HepG2 (cell line): ENCODE results near the gene NRL. TPM values are rescaled to one million over a fixed set of nuclear protein-coding genes. Genes with fewer than 3 reads are reported as not detected.
A peak's percentile ranks its signal among the peaks of the same experiment; 100 is the strongest.

Experiments used
- AHR ChIP-seq: IDR thresholded peaks from 2 replicates; pipeline ENCODE4 v1.6.1; 2018; ENCODE audit warnings: missing genetic modification reagents, missing compliant biosample characterization
- CHD2 ChIP-seq: IDR thresholded peaks from 2 replicates; pipeline ENCODE4 v1.6.1; 2011; ENCODE audit warnings: low read depth, low read length, improper control_type of control experiment
- HOXA3 ChIP-seq: sonication (generic); formaldehyde crosslinking; IDR thresholded peaks from 2 replicates; pipeline ENCODE4 v1.5.0; 2020; ENCODE audit warnings: missing genetic modification reagents
- MTA3 ChIP-seq: sonication (generic); formaldehyde crosslinking; IDR thresholded peaks from 2 replicates; pipeline ENCODE4 v1.4.0; 2020; ENCODE audit warnings: missing genetic modification reagents
- PHF5A ChIP-seq: IDR thresholded peaks from one replicate; pipeline ENCODE4 v1.6.1; 2018; ENCODE audit warnings: low read depth, missing genetic modification reagents; ENCODE audit not compliant: unreplicated experiment
- RCOR2 ChIP-seq: IDR thresholded peaks from 2 replicates; pipeline ENCODE4 v1.6.1; 2016; ENCODE audit warnings: missing biosample characterization, missing genetic modification reagents
- STAT5B ChIP-seq: sonication (generic); formaldehyde crosslinking; IDR thresholded peaks from 2 replicates; pipeline ENCODE4 v1.4.0; 2020; ENCODE audit warnings: missing genetic modification reagents
- XRCC5 ChIP-seq: fragments of 200-400 bp; formaldehyde crosslinking; optimal IDR thresholded peaks from 2 replicates; pipeline ENCODE3; 2017; ENCODE audit warnings: mild to moderate bottlenecking, low read length
- ZBTB7A ChIP-seq: sonication (generic); formaldehyde crosslinking; IDR thresholded peaks from 2 replicates; pipeline ENCODE4 v1.8.0; 2022; ENCODE audit warnings: mild to moderate bottlenecking, missing genetic modification reagents
- ZNF274 ChIP-seq: sonication (generic); formaldehyde crosslinking; IDR thresholded peaks from 2 replicates; pipeline ENCODE4 v1.5.1; 2020; ENCODE audit warnings: mild to moderate bottlenecking, missing genetic modification reagents
- ZNF292 ChIP-seq: sonication (generic); formaldehyde crosslinking; IDR thresholded peaks from 2 replicates; pipeline ENCODE4 v1.8.1; 2022; ENCODE audit warnings: mild to moderate bottlenecking, low read depth, missing genetic modification reagents, borderline replicate concordance
- ZNF768 ChIP-seq: sonication (generic); formaldehyde crosslinking; IDR thresholded peaks from 2 replicates; pipeline ENCODE4 v1.4.0; 2020; ENCODE audit warnings: missing genetic modification reagents
- polyA plus RNA-seq, 8 experiments: library from polyadenylated mRNA; depleted of rRNA in 3 of 8; stranded (reverse) in 7 of 8; unstranded in 1 of 8; fragments of >200 nt; fragmentation: Illumina TruSeq in 4 of 8; extraction: Trizol in 4 of 8; gene quantifications; 2 replicates each; pipeline versions ENCODE4 v1.2.1 to v1.2.3, GENCODE V29; 2011 to 2016; ENCODE audit warnings: low read depth in 4 of 8, missing spikeins in 1 of 8, mixed read lengths in 1 of 8; ENCODE audit not compliant: insufficient read depth in 1 of 8
- total RNA-seq, 5 experiments: library from RNA; depleted of rRNA; stranded (reverse); fragments of >200 nt; fragmentation: Illumina TruSeq; extraction: Trizol; gene quantifications; 2 replicates each; pipeline ENCODE4 v1.2.3, GENCODE V29; 2016; ENCODE audit warnings: low read depth in 1 of 5
- TF ChIP-seq, protein P1 (sequence below): sonication (generic); formaldehyde crosslinking; IDR thresholded peaks from 2 replicates; pipeline ENCODE4 v1.5.0; 2020; ENCODE audit warnings: missing genetic modification reagents, mild to moderate bottlenecking, borderline replicate concordance
- TF ChIP-seq, protein P2 (sequence below): sonication (generic); formaldehyde crosslinking; IDR thresholded peaks from 2 replicates; pipeline ENCODE4 v1.4.0; 2020; ENCODE audit warnings: missing genetic modification reagents
- TF ChIP-seq, protein P3 (sequence below): fragments of 450-650 bp; IDR thresholded peaks from 2 replicates; pipeline ENCODE4 v1.6.1; 2016
- TF ChIP-seq, protein P4 (sequence below): sonication (generic); formaldehyde crosslinking; IDR thresholded peaks from 2 replicates; pipeline ENCODE4 v1.4.0; 2020; ENCODE audit warnings: mild to moderate bottlenecking, missing genetic modification reagents
- TF ChIP-seq, protein P5 (sequence below): sonication (generic); IDR thresholded peaks from 2 replicates; pipeline ENCODE4 v1.6.1; 2016; ENCODE audit warnings: low read depth, borderline replicate concordance

Gene NRL
- total and polyA plus RNA-seq, 2 of the 13 experiments (the other 11 are each of a cell fraction or from before 2014, with no cell fraction given), result 2.5 to 4.7 TPM

DNA sequence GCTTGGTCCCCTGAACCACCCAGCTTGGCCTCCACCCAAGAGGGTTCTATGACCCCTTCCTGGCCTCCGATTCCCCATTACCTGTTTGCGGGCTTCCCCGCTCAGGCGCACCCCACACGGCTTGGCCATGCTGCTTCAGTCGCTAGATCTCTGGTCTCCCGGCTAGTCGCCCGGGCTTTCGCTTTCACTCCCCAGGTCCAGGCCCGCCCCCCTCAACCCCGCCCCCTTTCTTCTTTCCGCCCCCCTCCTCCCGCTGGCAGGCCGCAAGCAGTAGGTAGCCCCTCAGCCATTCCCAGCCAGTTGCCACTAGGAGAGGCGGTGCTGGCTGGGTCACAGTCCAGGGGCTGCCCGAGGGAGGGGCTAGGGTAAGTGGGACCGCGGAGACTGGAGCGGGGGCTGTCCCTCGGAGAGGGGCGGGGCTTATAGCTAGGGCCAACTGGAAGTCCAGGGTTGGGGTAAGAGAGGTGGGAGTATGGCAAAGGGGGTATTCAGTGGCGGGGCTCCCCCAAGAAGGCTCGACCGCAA, 31.8 kb upstream of the NRL start, which contains the start of gene PSME2 (continued):
- TF ChIP-seq, protein P1, sequence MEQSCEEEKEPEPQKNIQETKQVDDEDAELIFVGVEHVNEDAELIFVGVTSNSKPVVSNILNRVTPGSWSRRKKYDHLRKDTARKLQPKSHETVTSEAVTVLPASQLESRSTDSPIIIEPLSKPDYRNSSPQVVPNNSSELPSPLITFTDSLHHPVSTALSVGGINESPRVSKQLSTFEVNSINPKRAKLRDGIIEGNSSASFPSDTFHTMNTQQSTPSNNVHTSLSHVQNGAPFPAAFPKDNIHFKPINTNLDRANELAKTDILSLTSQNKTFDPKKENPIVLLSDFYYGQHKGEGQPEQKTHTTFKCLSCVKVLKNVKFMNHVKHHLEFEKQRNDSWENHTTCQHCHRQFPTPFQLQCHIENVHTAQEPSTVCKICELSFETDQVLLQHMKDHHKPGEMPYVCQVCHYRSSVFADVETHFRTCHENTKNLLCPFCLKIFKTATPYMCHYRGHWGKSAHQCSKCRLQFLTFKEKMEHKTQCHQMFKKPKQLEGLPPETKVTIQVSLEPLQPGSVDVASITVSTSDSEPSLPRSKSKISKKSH (CRISPR knock-in tag), result no peak
- 0 out of 2 replicates have a peak, but pooled peaks have one; percentile 25 for TF ChIP-seq STAT5B (CRISPR knock-in tag)
- TF ChIP-seq, protein P2, sequence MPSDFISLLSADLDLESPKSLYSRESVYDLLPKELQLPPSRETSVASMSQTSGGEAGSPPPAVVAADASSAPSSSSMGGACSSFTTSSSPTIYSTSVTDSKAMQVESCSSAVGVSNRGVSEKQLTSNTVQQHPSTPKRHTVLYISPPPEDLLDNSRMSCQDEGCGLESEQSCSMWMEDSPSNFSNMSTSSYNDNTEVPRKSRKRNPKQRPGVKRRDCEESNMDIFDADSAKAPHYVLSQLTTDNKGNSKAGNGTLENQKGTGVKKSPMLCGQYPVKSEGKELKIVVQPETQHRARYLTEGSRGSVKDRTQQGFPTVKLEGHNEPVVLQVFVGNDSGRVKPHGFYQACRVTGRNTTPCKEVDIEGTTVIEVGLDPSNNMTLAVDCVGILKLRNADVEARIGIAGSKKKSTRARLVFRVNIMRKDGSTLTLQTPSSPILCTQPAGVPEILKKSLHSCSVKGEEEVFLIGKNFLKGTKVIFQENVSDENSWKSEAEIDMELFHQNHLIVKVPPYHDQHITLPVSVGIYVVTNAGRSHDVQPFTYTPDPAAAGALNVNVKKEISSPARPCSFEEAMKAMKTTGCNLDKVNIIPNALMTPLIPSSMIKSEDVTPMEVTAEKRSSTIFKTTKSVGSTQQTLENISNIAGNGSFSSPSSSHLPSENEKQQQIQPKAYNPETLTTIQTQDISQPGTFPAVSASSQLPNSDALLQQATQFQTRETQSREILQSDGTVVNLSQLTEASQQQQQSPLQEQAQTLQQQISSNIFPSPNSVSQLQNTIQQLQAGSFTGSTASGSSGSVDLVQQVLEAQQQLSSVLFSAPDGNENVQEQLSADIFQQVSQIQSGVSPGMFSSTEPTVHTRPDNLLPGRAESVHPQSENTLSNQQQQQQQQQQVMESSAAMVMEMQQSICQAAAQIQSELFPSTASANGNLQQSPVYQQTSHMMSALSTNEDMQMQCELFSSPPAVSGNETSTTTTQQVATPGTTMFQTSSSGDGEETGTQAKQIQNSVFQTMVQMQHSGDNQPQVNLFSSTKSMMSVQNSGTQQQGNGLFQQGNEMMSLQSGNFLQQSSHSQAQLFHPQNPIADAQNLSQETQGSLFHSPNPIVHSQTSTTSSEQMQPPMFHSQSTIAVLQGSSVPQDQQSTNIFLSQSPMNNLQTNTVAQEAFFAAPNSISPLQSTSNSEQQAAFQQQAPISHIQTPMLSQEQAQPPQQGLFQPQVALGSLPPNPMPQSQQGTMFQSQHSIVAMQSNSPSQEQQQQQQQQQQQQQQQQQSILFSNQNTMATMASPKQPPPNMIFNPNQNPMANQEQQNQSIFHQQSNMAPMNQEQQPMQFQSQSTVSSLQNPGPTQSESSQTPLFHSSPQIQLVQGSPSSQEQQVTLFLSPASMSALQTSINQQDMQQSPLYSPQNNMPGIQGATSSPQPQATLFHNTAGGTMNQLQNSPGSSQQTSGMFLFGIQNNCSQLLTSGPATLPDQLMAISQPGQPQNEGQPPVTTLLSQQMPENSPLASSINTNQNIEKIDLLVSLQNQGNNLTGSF, result peak; percentile 86
- TF ChIP-seq ZNF292 (CRISPR knock-in tag), result peak; percentile 77
- TF ChIP-seq, protein P3, sequence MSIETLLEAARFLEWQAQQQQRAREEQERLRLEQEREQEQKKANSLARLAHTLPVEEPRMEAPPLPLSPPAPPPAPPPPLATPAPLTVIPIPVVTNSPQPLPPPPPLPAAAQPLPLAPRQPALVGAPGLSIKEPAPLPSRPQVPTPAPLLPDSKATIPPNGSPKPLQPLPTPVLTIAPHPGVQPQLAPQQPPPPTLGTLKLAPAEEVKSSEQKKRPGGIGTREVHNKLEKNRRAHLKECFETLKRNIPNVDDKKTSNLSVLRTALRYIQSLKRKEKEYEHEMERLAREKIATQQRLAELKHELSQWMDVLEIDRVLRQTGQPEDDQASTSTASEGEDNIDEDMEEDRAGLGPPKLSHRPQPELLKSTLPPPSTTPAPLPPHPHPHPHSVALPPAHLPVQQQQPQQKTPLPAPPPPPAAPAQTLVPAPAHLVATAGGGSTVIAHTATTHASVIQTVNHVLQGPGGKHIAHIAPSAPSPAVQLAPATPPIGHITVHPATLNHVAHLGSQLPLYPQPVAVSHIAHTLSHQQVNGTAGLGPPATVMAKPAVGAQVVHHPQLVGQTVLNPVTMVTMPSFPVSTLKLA, result peak; percentile 67
- peak; percentile 91 for TF ChIP-seq XRCC5
- peak; percentile 73; the same call in 1 of the 2 replicates for TF ChIP-seq HOXA3
- TF ChIP-seq ZBTB7A (CRISPR knock-in tag), result no peak
- TF ChIP-seq, protein P4, sequence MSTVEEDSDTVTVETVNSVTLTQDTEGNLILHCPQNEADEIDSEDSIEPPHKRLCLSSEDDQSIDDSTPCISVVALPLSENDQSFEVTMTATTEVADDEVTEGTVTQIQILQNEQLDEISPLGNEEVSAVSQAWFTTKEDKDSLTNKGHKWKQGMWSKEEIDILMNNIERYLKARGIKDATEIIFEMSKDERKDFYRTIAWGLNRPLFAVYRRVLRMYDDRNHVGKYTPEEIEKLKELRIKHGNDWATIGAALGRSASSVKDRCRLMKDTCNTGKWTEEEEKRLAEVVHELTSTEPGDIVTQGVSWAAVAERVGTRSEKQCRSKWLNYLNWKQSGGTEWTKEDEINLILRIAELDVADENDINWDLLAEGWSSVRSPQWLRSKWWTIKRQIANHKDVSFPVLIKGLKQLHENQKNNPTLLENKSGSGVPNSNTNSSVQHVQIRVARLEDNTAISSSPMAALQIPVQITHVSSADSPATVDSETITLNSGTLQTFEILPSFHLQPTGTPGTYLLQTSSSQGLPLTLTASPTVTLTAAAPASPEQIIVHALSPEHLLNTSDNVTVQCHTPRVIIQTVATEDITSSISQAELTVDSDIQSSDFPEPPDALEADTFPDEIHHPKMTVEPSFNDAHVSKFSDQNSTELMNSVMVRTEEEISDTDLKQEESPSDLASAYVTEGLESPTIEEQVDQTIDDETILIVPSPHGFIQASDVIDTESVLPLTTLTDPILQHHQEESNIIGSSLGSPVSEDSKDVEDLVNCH, result no peak
- peak; percentile 26; the same call in 1 of the 2 replicates for TF ChIP-seq AHR (CRISPR knock-in tag)
- TF ChIP-seq ZNF768, result peak; percentile 49; the same call in 1 of the 2 replicates
- no peak for TF ChIP-seq RCOR2 (CRISPR knock-in tag)
- TF ChIP-seq CHD2, result peak; percentile 59
- 0 out of 2 replicates have a peak, but pooled peaks have one; percentile 86 for TF ChIP-seq MTA3 (CRISPR knock-in tag)
- TF ChIP-seq, protein P5, sequence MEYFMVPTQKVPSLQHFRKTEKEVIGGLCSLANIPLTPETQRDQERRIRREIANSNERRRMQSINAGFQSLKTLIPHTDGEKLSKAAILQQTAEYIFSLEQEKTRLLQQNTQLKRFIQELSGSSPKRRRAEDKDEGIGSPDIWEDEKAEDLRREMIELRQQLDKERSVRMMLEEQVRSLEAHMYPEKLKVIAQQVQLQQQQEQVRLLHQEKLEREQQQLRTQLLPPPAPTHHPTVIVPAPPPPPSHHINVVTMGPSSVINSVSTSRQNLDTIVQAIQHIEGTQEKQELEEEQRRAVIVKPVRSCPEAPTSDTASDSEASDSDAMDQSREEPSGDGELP, result peak; percentile 60; the same call in 1 of the 2 replicates
- TF ChIP-seq ZNF274 (CRISPR knock-in tag), result peak; percentile 83; the same call in 1 of the 2 replicates
- peak; percentile 91 for TF ChIP-seq PHF5A (CRISPR knock-in tag)
